Suprapubic skin (tissue), 4 donors: Measurements from ENCODE around the gene ERCC5. TPM values are rescaled to one million over a fixed set of nuclear protein-coding genes. Genes with fewer than 3 reads are reported as not detected.

Experiments
- DNase-seq, 2 donors: peaks; one replicate each; pipeline ENCODE4 v3.0.0-alpha.2; 2019; ENCODE audit warnings: low spot score in 2 of 2
- H3K27ac ChIP-seq: fragments of 200-600 bp; sonication (generic); one replicate; pipeline ENCODE4 v1.5.1; 2019
- H3K27me3 ChIP-seq: fragments of 200-600 bp; sonication (generic); one replicate; pipeline ENCODE4 v1.5.1; 2019
- H3K36me3 ChIP-seq: fragments of 200-600 bp; sonication (generic); one replicate; pipeline ENCODE4 v1.5.1; 2019
- H3K4me1 ChIP-seq: fragments of 200-600 bp; sonication (generic); one replicate; pipeline ENCODE4 v1.5.1; 2019
- H3K4me3 ChIP-seq: fragments of 200-600 bp; sonication (generic); one replicate; pipeline ENCODE4 v1.5.1; 2019; ENCODE audit warnings: mild to moderate bottlenecking
- H3K9me3 ChIP-seq: fragments of 200-600 bp; sonication (generic); one replicate; pipeline ENCODE4 v1.5.1; 2019
- EP300 ChIP-seq: sonication (generic); formaldehyde crosslinking; IDR thresholded peaks from one replicate; pipeline ENCODE4 v1.6.1; 2017; ENCODE audit warnings: antibody characterized with exemption
- POLR2A ChIP-seq, 2 donors: fragments of 450-650 bp; IDR thresholded peaks; one replicate each; pipeline ENCODE4 v1.6.1; 2017; ENCODE audit warnings: antibody characterized with exemption in 2 of 2, mild to moderate bottlenecking in 2 of 2, moderate library complexity in 2 of 2
- POLR2AphosphoS5 ChIP-seq, 3 donors: sonication (generic); formaldehyde crosslinking; IDR thresholded peaks; one replicate each; pipeline ENCODE4 v1.6.1; 2017; ENCODE audit warnings: antibody characterized with exemption in 3 of 3
- WGBS: methylation state at CpG from one replicate; pipeline ENCODE4 v1.1.5; 2018; 5-methylcytosine and 5-hydroxymethylcytosine counted together
- total RNA-seq, 4 donors: library from RNA; depleted of rRNA; stranded (reverse); fragments of >200 nt; gene quantifications; one replicate each; pipeline ENCODE4 v1.1.0, GENCODE V29; 2016
- TF ChIP-seq, protein P1 (sequence below), 2 donors: fragments of 200-600 bp in 1 of 2; fragments of 450-650 bp in 1 of 2; sonication (generic) in 1 of 2; IDR thresholded peaks; one replicate each; pipeline ENCODE4 v1.5.1; 2016 to 2019; ENCODE audit warnings: antibody characterized with exemption in 2 of 2, mild to moderate bottlenecking in 1 of 2, moderate library complexity in 1 of 2

The ERCC5 gene
- total RNA-seq, 4 donors from 2014 or later: 31.6 to 144 (median 52.2) TPM

DNA sequence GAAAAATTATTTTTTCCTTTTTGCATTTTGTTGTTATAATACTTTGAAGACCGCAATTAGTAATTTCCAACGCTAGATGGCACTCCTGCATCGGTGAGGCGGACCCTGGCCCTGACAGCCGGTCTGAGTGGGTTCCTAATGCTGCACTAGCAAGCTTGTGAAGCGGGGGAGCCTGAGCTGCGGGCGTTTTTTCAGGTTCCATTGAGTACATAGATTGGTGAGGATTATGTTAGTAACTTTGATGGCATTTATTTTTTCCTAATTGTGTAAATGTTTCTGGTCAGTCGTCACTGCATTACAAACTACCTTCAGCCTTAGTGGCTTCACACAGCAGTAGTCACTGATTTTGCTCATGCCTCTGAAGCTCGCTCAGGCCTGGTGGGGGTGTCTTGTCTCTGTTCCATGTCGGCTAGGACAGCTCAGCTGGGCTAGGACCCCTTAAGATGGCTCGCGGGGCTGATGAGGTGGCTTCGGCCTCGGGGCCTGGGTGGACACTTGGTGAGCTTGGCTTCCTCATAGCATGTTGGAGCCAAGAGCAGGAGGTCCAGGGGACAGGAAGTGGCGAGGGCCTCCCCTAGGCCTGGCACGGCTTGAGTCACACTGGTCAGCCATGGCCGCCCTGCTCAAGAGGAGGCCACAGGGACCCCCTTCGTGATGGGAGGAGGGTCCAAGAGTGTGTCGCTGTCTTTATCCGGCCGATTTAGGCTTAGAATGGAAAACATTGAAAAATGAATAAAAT lies 25.0 kb downstream of the ERCC5 start:
- WGBS: 51% methylated on average over 17 of the region's 22 CpGs

DNA sequence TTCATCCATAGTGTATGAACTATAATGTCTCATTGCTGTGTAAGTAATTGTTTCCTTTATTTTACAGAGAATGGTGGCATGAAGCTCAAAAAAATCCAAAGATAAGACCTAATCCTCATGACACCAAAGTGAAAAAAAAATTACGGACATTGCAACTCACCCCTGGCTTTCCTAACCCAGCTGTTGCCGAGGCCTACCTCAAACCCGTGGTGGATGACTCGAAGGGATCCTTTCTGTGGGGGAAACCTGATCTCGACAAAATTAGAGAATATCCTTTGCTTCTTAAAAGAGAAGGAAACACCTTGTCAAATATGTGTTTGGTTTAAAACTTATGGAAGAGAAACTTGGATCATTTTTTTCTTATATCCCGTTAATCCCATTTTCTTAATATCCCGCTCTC lies 26.3 kb downstream of the ERCC5 start:
- no peaks in the 10 kb centered on the region for H3K27me3 ChIP-seq
- H3K4me1 ChIP-seq: peaks cover 5% of the 10 kb centered on the region
- H3K4me3 ChIP-seq: no peak overlapping the region
- H3K9me3 ChIP-seq: no peaks in the 10 kb centered on the region
- peaks cover 77% of the 10 kb centered on the region for H3K36me3 ChIP-seq
- no peak overlapping the region for H3K27ac ChIP-seq
- no peak for DNase-seq
- WGBS: 91% methylated on average over 7 of the region's 7 CpGs
- TF ChIP-seq, protein P1, sequence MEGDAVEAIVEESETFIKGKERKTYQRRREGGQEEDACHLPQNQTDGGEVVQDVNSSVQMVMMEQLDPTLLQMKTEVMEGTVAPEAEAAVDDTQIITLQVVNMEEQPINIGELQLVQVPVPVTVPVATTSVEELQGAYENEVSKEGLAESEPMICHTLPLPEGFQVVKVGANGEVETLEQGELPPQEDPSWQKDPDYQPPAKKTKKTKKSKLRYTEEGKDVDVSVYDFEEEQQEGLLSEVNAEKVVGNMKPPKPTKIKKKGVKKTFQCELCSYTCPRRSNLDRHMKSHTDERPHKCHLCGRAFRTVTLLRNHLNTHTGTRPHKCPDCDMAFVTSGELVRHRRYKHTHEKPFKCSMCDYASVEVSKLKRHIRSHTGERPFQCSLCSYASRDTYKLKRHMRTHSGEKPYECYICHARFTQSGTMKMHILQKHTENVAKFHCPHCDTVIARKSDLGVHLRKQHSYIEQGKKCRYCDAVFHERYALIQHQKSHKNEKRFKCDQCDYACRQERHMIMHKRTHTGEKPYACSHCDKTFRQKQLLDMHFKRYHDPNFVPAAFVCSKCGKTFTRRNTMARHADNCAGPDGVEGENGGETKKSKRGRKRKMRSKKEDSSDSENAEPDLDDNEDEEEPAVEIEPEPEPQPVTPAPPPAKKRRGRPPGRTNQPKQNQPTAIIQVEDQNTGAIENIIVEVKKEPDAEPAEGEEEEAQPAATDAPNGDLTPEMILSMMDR (IDR thresholded peaks at IDR 0.05): no peak
- TF ChIP-seq POLR2AphosphoS5 (IDR thresholded peaks at IDR 0.05) (no peak), EP300 (no peak)

More for the DNA sequence above, 25.0 kb downstream of the ERCC5 start:
- Histone ChIP-seq H3K9me3 (no peaks in the 10 kb centered on the region), H3K27ac (no peak overlapping the region), H3K4me3 (no peak overlapping the region), H3K36me3 (peaks cover 77% of the 10 kb centered on the region), H3K27me3 (no peaks in the 10 kb centered on the region), H3K4me1 (peaks cover 5% of the 10 kb centered on the region)
- no peak for DNase-seq
- TF ChIP-seq EP300 (no peak), POLR2A (IDR thresholded peaks at IDR 0.05) (no peak), POLR2AphosphoS5 (IDR thresholded peaks at IDR 0.05) (no peak)
- TF ChIP-seq, protein P1 (IDR thresholded peaks at IDR 0.05): peak; percentile 3 to 72

DNA sequence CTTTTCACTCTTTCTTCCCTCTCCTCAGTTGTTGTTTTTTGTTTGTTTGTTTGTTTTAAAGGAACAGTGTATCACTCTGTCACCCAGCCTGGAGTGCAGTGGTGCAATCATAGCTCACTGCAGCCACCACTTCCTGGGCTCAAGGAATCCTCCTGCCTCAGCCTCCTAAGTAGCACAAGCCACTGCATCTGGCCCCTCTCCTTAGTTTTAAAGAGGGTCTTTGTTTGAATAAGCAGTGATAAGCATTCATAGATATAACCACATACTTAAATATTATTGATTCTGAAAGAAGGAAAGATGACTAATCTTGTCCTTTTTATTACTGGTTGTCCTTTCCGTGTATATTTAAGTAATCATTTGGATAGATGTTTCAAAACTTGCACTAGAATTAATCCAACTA lies 26.7 kb downstream of the ERCC5 start:
- no peak for DNase-seq
- TF ChIP-seq POLR2AphosphoS5 (IDR thresholded peaks at IDR 0.05) (no peak), EP300 (no peak), POLR2A (IDR thresholded peaks at IDR 0.05) (no peak)
- TF ChIP-seq, protein P1 (IDR thresholded peaks at IDR 0.05): no peak
- Histone ChIP-seq H3K4me3 (no peak overlapping the region), H3K9me3 (no peaks in the 10 kb centered on the region), H3K27me3 (no peaks in the 10 kb centered on the region), H3K27ac (no peak overlapping the region), H3K4me1 (peaks cover 5% of the 10 kb centered on the region), H3K36me3 (peaks cover 76% of the 10 kb centered on the region)
- 88% methylated on average over 1 of the region's 1 CpG for WGBS

DNA sequence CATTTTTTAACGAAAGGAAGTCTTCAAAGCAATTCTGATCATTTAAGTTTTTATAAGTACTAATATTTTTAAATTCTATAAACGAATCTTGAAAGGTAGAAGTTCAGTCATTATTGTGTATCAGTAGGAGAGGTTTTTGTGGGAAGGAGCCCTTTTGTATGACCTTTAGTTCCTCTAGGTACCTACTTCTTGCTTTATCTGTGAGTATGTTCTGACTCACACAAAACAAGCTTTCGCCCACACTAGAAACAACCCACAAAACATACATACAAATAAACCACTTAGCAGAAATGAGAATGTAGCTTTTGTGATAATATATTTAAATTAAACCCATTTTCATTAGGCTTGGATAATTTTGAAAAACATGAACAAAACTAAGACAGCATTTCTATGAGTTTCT lies 27.8 kb downstream of the ERCC5 start:
- H3K27me3 ChIP-seq: no peaks in the 10 kb centered on the region
- no peak overlapping the region for H3K4me3 ChIP-seq
- peaks cover 5% of the 10 kb centered on the region for H3K4me1 ChIP-seq
- peaks cover 65% of the 10 kb centered on the region for H3K36me3 ChIP-seq
- no peaks in the 10 kb centered on the region for H3K9me3 ChIP-seq
- WGBS: 55% methylated on average over 3 of the region's 3 CpGs
- no peak for DNase-seq
- no peak overlapping the region for H3K27ac ChIP-seq
- TF ChIP-seq EP300: no peak
- no peak for TF ChIP-seq POLR2A (IDR thresholded peaks at IDR 0.05)
- TF ChIP-seq, protein P1 (IDR thresholded peaks at IDR 0.05): no peak
- TF ChIP-seq POLR2AphosphoS5 (IDR thresholded peaks at IDR 0.05): no peak

DNA sequence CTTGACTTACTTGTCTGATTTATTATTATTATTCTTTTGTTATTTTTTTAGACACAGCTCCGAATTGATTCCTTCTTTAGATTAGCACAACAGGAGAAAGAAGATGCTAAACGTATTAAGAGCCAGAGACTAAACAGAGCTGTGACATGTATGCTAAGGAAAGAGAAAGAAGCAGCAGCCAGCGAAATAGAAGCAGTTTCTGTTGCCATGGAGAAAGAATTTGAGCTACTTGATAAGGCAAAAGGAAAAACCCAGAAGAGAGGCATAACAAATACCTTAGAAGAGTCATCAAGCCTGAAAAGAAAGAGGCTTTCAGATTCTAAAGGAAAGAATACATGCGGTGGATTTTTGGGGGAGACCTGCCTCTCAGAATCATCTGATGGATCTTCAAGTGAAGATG lies 29.4 kb downstream of the ERCC5 start:
- Histone ChIP-seq H3K27ac (no peak overlapping the region), H3K27me3 (no peaks in the 10 kb centered on the region), H3K36me3 (peaks cover 59% of the 10 kb centered on the region), H3K9me3 (no peaks in the 10 kb centered on the region), H3K4me3 (no peak overlapping the region), H3K4me1 (peaks cover 4% of the 10 kb centered on the region)
- WGBS: 87% methylated on average over 4 of the region's 4 CpGs
- no peak for DNase-seq
- TF ChIP-seq POLR2AphosphoS5 (IDR thresholded peaks at IDR 0.05) (no peak), EP300 (no peak), POLR2A (IDR thresholded peaks at IDR 0.05) (no peak)
- TF ChIP-seq, protein P1 (IDR thresholded peaks at IDR 0.05): no peak
